ENCODE data around the gene PSMB9. TPM values are rescaled to one million over a fixed set of nuclear protein-coding genes. Genes with fewer than 3 reads are reported as not detected.
"Not testable (repeated sequence)": the region's sequence is repeated elsewhere in the genome, so short reads cannot be mapped to it uniquely, and the experiment has no call there.

PSMB9 gene
- total RNA-seq, 4 donors from 2014 or later = 18.4 to 34.3 (median 20.0) TPM

GRCh38 chr6:32865724-32866443 is 11.9 kb downstream of the PSMB9 start:
- Histone ChIP-seq H3K27ac (no peak overlapping the region), H3K36me3 (no peaks in the 10 kb centered on the region), H3K4me3 (no peak overlapping the region), H3K4me1 (peaks cover 0 to 5% (median 3%) of the 10 kb centered on the region in 4 donors), H3K27me3 (no peaks in the 10 kb centered on the region), H3K9me3 (no peaks in the 10 kb centered on the region)
- TF ChIP-seq, protein P1, sequence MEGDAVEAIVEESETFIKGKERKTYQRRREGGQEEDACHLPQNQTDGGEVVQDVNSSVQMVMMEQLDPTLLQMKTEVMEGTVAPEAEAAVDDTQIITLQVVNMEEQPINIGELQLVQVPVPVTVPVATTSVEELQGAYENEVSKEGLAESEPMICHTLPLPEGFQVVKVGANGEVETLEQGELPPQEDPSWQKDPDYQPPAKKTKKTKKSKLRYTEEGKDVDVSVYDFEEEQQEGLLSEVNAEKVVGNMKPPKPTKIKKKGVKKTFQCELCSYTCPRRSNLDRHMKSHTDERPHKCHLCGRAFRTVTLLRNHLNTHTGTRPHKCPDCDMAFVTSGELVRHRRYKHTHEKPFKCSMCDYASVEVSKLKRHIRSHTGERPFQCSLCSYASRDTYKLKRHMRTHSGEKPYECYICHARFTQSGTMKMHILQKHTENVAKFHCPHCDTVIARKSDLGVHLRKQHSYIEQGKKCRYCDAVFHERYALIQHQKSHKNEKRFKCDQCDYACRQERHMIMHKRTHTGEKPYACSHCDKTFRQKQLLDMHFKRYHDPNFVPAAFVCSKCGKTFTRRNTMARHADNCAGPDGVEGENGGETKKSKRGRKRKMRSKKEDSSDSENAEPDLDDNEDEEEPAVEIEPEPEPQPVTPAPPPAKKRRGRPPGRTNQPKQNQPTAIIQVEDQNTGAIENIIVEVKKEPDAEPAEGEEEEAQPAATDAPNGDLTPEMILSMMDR (IDR thresholded peaks at IDR 0.05) = no peak
- no peak for TF ChIP-seq POLR2A (IDR thresholded peaks at IDR 0.05)
- TF ChIP-seq EP300 (IDR thresholded peaks at IDR 0.05) = no peak
- 72 to 73% methylated on average over 10 of the region's 10 CpGs for WGBS, 2 donors
- no peak for DNase-seq (ENCODE audit: low spot score in 2 of 2)

- H3K36me3 ChIP-seq = no peaks in the 10 kb centered on the region
- WGBS, 2 donors = 70 to 72% methylated on average over 3 of the region's 3 CpGs
- TF ChIP-seq, protein P1 (IDR thresholded peaks at IDR 0.05) = no peak
- TF ChIP-seq EP300 (IDR thresholded peaks at IDR 0.05) = no peak
- TF ChIP-seq POLR2A (IDR thresholded peaks at IDR 0.05) = no peak
- H3K9me3 ChIP-seq = no peaks in the 10 kb centered on the region
- no peak overlapping the region for H3K4me3 ChIP-seq
- no peak overlapping the region for H3K27ac ChIP-seq
- no peaks in the 10 kb centered on the region for H3K27me3 ChIP-seq
- peaks cover 0 to 5% (median 3%) of the 10 kb centered on the region in 4 donors for H3K4me1 ChIP-seq
- no peak for DNase-seq (ENCODE audit: low spot score in 2 of 2)
Observed at GRCh38 chr6:32867022-32867477, 13.1 kb downstream of the PSMB9 start.

DNA sequence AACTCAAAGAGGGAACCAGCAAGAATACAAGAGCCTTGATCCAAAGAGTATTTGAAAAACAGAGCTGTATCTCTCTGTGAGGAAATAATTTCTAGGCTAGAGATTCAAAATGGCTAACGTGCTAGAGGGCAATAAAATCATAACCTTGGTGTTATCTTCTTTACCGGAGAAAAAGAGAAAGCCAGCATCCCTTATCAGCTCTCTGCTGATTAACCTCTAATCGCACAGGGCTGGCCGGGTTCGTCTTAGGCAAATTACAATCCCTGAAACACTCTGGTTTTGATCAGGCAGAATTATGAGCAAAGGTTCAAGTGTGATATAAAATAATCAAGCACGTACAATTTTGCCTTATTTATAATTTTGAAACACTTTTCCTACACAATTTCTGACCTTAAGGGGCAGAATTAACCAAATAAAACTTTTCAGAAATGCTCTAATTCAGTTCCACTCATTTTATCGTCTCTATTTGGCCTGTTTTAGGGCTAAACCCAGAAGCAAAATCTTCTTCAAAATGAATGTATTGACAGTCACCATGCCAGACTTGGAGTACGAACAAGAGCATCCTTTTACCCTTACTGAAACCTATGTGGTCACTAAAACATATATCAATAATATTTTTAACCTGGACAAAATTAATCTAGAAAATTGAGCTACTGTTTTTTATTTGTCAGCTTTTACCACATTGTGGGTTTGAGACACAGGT is 13.7 kb downstream of the PSMB9 start:
- Histone ChIP-seq H3K27ac (no peak overlapping the region), H3K4me1 (peaks cover 0 to 5% (median 3%) of the 10 kb centered on the region in 4 donors), H3K36me3 (no peaks in the 10 kb centered on the region), H3K4me3 (no peak overlapping the region), H3K27me3 (no peaks in the 10 kb centered on the region), H3K9me3 (peaks cover 0 to 3% (median 0%) of the 10 kb centered on the region in 4 donors)
- no peak for DNase-seq (ENCODE audit: low spot score in 2 of 2)
- 55 to 62% methylated on average over 8 of the region's 8 CpGs for WGBS, 2 donors
- TF ChIP-seq EP300 (IDR thresholded peaks at IDR 0.05) = no peak
- no peak for TF ChIP-seq POLR2A (IDR thresholded peaks at IDR 0.05)
- TF ChIP-seq, protein P1 (IDR thresholded peaks at IDR 0.05) = no peak

- no peaks in the 10 kb centered on the region for H3K36me3 ChIP-seq
- TF ChIP-seq, protein P1 (IDR thresholded peaks at IDR 0.05) = peak; percentile 77 to 97 (median 92)
- TF ChIP-seq EP300 (IDR thresholded peaks at IDR 0.05) (peak; percentile 18 to 52), POLR2A (IDR thresholded peaks at IDR 0.05) (no peak)
- no peak overlapping the region for H3K27ac ChIP-seq
- 17 to 19% methylated on average over 5 of the region's 5 CpGs for WGBS, 2 donors
- H3K27me3 ChIP-seq = no peaks in the 10 kb centered on the region
- H3K4me1 ChIP-seq = peaks cover 0 to 5% (median 3%) of the 10 kb centered on the region in 4 donors
- H3K4me3 ChIP-seq = no peak overlapping the region
- H3K9me3 ChIP-seq = peaks cover 0 to 5% (median 0%) of the 10 kb centered on the region in 4 donors
- peak; percentile 76 to 88 for DNase-seq (ENCODE audit: low spot score in 2 of 2)
Observed at GRCh38 chr6:32868257-32868788, 14.3 kb downstream of the PSMB9 start.

DNA sequence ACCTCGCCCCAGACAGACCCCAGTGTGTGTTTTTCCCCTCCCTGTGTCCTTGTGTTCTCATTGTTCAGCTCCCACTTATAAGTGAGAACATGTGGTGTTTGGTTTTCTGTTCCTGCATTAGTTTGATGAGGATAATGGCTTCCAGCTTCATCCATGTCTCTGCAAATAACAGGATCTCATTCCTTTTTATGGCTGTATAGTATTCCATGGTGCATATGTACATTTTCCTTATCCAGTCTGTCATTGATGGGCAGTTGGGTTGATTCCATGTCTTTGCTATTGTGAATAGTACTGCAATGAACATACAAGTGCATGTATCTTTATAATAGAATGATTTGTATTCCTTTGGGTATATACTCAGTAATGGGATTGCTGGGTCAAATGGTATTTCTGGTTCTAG is 20.0 kb downstream of the PSMB9 start:
- not testable (repeated sequence) for H3K9me3 ChIP-seq; H3K27me3 ChIP-seq; H3K27ac ChIP-seq; H3K4me3 ChIP-seq; H3K36me3 ChIP-seq; DNase-seq (ENCODE audit: low spot score in 2 of 2); H3K4me1 ChIP-seq
- 28 to 29% methylated on average over 1 of the region's 1 CpG for WGBS, 2 donors
